ENCODE results near the gene PSMD5. TPM values are rescaled to one million over a fixed set of nuclear protein-coding genes. Genes with fewer than 3 reads are reported as not detected.

The PSMD5 gene
- total and polyA plus RNA-seq, 10 of the 15 experiments (the other 5 are each of a cell fraction or from before 2014, with no cell fraction given), result 8.8 to 47.7 (median 25.1) TPM

- no peak for TF ChIP-seq WRNIP1 (IDR thresholded peaks at IDR 0.05; ENCODE audit: borderline replicate concordance, low read depth, low read length)
- TF ChIP-seq, protein P1, sequence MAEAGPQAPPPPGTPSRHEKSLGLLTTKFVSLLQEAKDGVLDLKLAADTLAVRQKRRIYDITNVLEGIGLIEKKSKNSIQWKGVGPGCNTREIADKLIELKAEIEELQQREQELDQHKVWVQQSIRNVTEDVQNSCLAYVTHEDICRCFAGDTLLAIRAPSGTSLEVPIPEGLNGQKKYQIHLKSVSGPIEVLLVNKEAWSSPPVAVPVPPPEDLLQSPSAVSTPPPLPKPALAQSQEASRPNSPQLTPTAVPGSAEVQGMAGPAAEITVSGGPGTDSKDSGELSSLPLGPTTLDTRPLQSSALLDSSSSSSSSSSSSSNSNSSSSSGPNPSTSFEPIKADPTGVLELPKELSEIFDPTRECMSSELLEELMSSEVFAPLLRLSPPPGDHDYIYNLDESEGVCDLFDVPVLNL (IDR thresholded peaks at IDR 0.05; ENCODE audit: low read depth, low read length), result no peak
- TF ChIP-seq NR2F1 (conservative IDR thresholded peaks at IDR 0.05), result no peak
- TF ChIP-seq TCF3 (IDR thresholded peaks at IDR 0.05; ENCODE audit: borderline replicate concordance, insufficient read depth, low read depth, low read length), result no peak
- no peak for TF ChIP-seq STAT1 (conservative IDR thresholded peaks at IDR 0.05)
Observed at GRCh38 chr9:120781236-120781635, 61.5 kb downstream of the PSMD5 start (continued).

GRCh38 chr9:120780367-120780766 is 62.4 kb downstream of the PSMD5 start:
- ATAC-seq, result no peak
- Histone ChIP-seq H3K36me3 (ENCODE audit: control insufficient read depth in 2 of 2, insufficient read depth in 2 of 2, low read length in 1 of 2) (peaks cover 1 to 26% of the 10 kb centered on the region in 2 experiments), H3K27me3 (replicated peaks in 1 of 2; ENCODE audit: control insufficient read depth in 2 of 2, insufficient read depth in 2 of 2, low read length in 1 of 2) (no peaks in the 10 kb centered on the region), H3K4me2 (ENCODE audit: control insufficient read depth, insufficient read depth) (no peak overlapping the region), H2AFZ (ENCODE audit: control insufficient read depth, low read depth, low read length) (no peak overlapping the region), H3K9ac (ENCODE audit: control insufficient read depth, insufficient read depth, low read length) (no peak overlapping the region), H3K4me1 (ENCODE audit: control insufficient read depth, insufficient read depth, low read length) (no peaks in the 10 kb centered on the region), H3K4me3 (no peak overlapping the region), H3K27ac (ENCODE audit: control insufficient read depth, insufficient read depth) (no peak overlapping the region), H3K9me3 (replicated peaks; ENCODE audit: control insufficient read depth, insufficient read depth, low read length) (no peaks in the 10 kb centered on the region; the same call in 2 of the 3 replicates), H4K20me1 (ENCODE audit: control insufficient read depth, insufficient read depth) (no peaks in the 10 kb centered on the region), H3K79me2 (ENCODE audit: control insufficient read depth, insufficient read depth, low read length) (peaks cover 1% of the 10 kb centered on the region)
- POLR2A ChIA-PET, result interaction anchor here (0.6 to 1.0 kb wide), 2 partner anchors 19 to 1610 kb away, joined by 3 to 4 read pairs; no protein-coding TSS in a partner anchor
- no peak for TF ChIP-seq EP300 (IDR thresholded peaks at IDR 0.05; ENCODE audit: borderline replicate concordance in 1 of 2, control insufficient read depth in 1 of 2, low read depth in 2 of 2, low read length in 2 of 2)
- TF ChIP-seq, protein P2, sequence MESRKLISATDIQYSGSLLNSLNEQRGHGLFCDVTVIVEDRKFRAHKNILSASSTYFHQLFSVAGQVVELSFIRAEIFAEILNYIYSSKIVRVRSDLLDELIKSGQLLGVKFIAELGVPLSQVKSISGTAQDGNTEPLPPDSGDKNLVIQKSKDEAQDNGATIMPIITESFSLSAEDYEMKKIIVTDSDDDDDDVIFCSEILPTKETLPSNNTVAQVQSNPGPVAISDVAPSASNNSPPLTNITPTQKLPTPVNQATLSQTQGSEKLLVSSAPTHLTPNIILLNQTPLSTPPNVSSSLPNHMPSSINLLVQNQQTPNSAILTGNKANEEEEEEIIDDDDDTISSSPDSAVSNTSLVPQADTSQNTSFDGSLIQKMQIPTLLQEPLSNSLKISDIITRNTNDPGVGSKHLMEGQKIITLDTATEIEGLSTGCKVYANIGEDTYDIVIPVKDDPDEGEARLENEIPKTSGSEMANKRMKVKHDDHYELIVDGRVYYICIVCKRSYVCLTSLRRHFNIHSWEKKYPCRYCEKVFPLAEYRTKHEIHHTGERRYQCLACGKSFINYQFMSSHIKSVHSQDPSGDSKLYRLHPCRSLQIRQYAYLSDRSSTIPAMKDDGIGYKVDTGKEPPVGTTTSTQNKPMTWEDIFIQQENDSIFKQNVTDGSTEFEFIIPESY (IDR thresholded peaks at IDR 0.05), result peak; percentile 71
- WGBS (ENCODE audit: insufficient coverage, insufficient replicate concordance, low lambda C conversion rate, missing lambda C conversion rate), result 96% methylated on average over 3 of the region's 3 CpGs
- CTCF ChIA-PET, result interaction anchor here (0.6 kb wide), 1 partner anchor 1261 kb away, joined by 3 read pairs; no protein-coding TSS in a partner anchor
- BruUV-seq (replicated peaks), result TSS peak; percentile 21
- no peak for FAIRE-seq
- SMC1A ChIA-PET (ENCODE audit: uncharacterized antibody, unreplicated experiment), result interaction anchor here (0.6 to 1.3 kb wide), 4 partner anchors 17 to 93 kb away, joined by 3 to 5 read pairs (median 4); no protein-coding TSS in a partner anchor
- DNase-seq (ENCODE audit: low read depth, low spot score), result no peak
- intact Hi-C loops (cut with micrococcal nuclease; ENCODE audit: unreplicated experiment), result no loop called here
- RAD21 ChIA-PET (ENCODE audit: unreplicated experiment), result no interaction called here
- in situ Hi-C loops (cut with MboI), result no loop called here

Data from GM12878 (cell line).